ENCODE results near the gene WAC. TPM values are rescaled to one million over a fixed set of nuclear protein-coding genes. Genes with fewer than 3 reads are reported as not detected.

WAC gene
- total and polyA plus RNA-seq, 9 of the 15 experiments (the other 6 are each of a cell fraction or from before 2014, with no cell fraction given), result 24.8 to 123 (median 78.2) TPM

- TF ChIP-seq ZNF609 (CRISPR knock-in tag; IDR thresholded peaks at IDR 0.05; ENCODE audit: borderline replicate concordance) (no peak), MTA1 (IDR thresholded peaks at IDR 0.05; ENCODE audit: borderline replicate concordance) (no peak), ZNF449 (CRISPR knock-in tag; IDR thresholded peaks at IDR 0.05) (no peak), ZNF318 (IDR thresholded peaks at IDR 0.05; ENCODE audit: borderline replicate concordance in 1 of 2, low read depth in 1 of 2) (no peak), EP300 (IDR thresholded peaks at IDR 0.05; ENCODE audit: low read length) (no peak), TCF7 (IDR thresholded peaks at IDR 0.05; ENCODE audit: borderline replicate concordance) (no peak), ETV1 (tag; conservative IDR thresholded peaks at IDR 0.05; ENCODE audit: low read depth) (peak; percentile 21; the same call in 1 of the 2 replicates), EWSR1 (IDR thresholded peaks at IDR 0.05; ENCODE audit: borderline replicate concordance, low read depth, partially characterized antibody) (no peak), HEY1 (CRISPR knock-in tag; IDR thresholded peaks at IDR 0.05; ENCODE audit: borderline replicate concordance) (no peak), SRF (CRISPR knock-in tag; IDR thresholded peaks at IDR 0.05) (no peak), SIN3A (IDR thresholded peaks at IDR 0.05; ENCODE audit: borderline replicate concordance in 2 of 2, control insufficient read depth in 1 of 2, low read depth in 2 of 2, low read length in 2 of 2) (no peak)
These were observed 820 bp downstream of the WAC start (continued) for GRCh38 chr10:28533571-28534304.

Data from K562 (cell line).